Skeletal muscle tissue (tissue), 4 donors: ENCODE measurements around the gene ADSS2. TPM values are rescaled to one million over a fixed set of nuclear protein-coding genes. Genes with fewer than 3 reads are reported as not detected.
A peak's percentile ranks its signal among the peaks of the same experiment; 100 is the strongest.

Experiments used
- H3K27ac ChIP-seq: one replicate; pipeline ENCODE4 v1.7.0; 2013; ENCODE audit warnings: mild to moderate bottlenecking, low read depth, low read length, inconsistent platforms
- H3K27me3 ChIP-seq, 3 donors: one replicate each; pipeline ENCODE4 v1.7.0; 2013; ENCODE audit warnings: low read length in 3 of 3; ENCODE audit not compliant: control insufficient read depth in 3 of 3, insufficient read depth in 3 of 3
- H3K36me3 ChIP-seq, 3 donors: one replicate each; pipeline ENCODE4 v1.7.0; 2013; ENCODE audit warnings: low read length in 3 of 3; ENCODE audit not compliant: control insufficient read depth in 3 of 3, insufficient read depth in 3 of 3
- H3K4me1 ChIP-seq, 3 donors: one replicate each; pipeline ENCODE4 v1.7.0; 2013; ENCODE audit warnings: low read length in 3 of 3, mild to moderate bottlenecking in 3 of 3; ENCODE audit not compliant: control insufficient read depth in 3 of 3, insufficient read depth in 3 of 3
- H3K4me3 ChIP-seq, 3 donors: one replicate each; pipeline ENCODE4 v1.7.0; 2013; ENCODE audit warnings: low read length in 3 of 3
- H3K9ac ChIP-seq, 3 donors: one replicate each; pipeline ENCODE4 v1.7.0; 2013; ENCODE audit warnings: low read length in 3 of 3, mild to moderate bottlenecking in 3 of 3, moderate library complexity in 2 of 3, low read depth in 1 of 3
- H3K9me3 ChIP-seq, 3 donors: one replicate each; pipeline ENCODE4 v1.7.0; 2013; ENCODE audit warnings: low read length in 3 of 3; ENCODE audit not compliant: control insufficient read depth in 3 of 3
- total RNA-seq: library from RNA; depleted of rRNA; stranded (reverse); fragments of >200 nt; gene quantifications from one replicate; pipeline ENCODE4 v1.2.3, GENCODE V29; 2014
- donor health status: Osteomylitis.

The ADSS2 gene
- total RNA-seq, 1 donor from 2014 or later, result 14.6 TPM

DNA sequence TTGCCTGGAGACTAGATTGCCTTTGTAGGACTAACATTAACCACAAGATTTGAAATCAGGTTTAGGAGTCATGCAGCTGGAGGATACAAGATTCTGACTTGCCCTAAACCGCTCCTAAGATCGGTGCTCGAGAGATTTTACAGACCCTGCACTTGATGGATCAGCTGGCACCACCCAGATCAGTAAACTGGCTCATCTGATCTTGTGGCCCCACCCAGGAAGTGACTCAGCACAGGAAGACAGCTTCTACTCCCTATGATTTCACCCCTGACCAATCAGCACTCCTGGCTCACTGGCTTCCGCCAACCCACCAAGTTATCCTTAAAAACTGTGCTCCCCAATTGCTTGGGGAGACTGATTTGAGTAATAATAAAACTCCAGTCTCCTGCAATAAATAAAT lies 8.5 kb upstream of the ADSS2 start:
- Histone ChIP-seq H3K27ac (no peak overlapping the region), H3K4me3 (no peak overlapping the region)

DNA sequence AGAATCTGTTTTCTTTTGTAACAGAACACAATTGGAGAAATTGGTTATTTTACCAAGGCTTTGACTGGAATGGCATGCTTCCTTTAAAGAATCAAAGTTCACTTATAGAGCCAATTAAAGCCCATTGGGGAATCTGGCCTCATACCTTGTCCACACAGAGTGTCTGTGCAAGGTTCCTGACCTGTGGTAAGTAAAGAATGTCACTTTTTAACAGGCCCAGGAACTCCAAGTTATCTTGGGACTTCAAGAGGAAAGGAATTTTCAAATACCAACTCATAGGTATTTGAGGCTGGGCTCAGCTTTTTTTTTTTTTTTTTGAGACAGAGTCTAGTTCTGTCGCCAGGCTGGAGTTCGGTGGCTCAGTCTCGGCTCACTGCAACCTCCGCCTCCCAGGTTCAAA lies 7.1 kb upstream of the ADSS2 start:
- H3K9me3 ChIP-seq, result no peaks in the 10 kb centered on the region
- no peaks in the 10 kb centered on the region for H3K36me3 ChIP-seq
- no peaks in the 10 kb centered on the region for H3K27me3 ChIP-seq

More for the DNA sequence above, 8.5 kb upstream of the ADSS2 start:
- H3K36me3 ChIP-seq, result no peaks in the 10 kb centered on the region
- H3K4me1 ChIP-seq, result peaks cover 3 to 7% (median 6%) of the 10 kb centered on the region in 3 donors
- H3K27me3 ChIP-seq, result no peaks in the 10 kb centered on the region
- H3K9me3 ChIP-seq, result no peaks in the 10 kb centered on the region
- no peak overlapping the region for H3K9ac ChIP-seq

DNA sequence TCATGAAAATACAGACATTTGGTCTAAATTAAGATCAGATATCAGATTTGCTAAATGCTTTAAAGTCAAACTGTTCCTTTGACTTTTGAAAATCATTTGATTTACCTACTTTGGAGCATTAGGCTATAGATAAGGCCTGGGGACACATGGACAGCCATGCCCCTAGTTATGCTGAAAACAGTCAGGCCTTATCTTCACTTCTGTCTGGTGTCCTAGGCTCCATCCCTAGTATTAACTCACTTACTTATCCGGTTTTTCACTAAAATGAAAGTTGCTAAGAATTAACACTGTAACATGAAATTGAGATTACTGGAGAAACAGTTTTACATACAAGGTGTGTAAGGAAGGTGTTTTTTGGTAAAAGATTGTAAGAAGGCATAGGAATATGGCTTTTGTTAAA lies 4.9 kb upstream of the ADSS2 start:
- Histone ChIP-seq H3K4me3 (no peak overlapping the region), H3K9ac (no peak overlapping the region), H3K27me3 (no peaks in the 10 kb centered on the region), H3K9me3 (no peaks in the 10 kb centered on the region), H3K4me1 (peaks cover 3 to 9% (median 5%) of the 10 kb centered on the region in 3 donors), H3K27ac (no peak overlapping the region), H3K36me3 (no peaks in the 10 kb centered on the region)

More for the DNA sequence above, 7.1 kb upstream of the ADSS2 start:
- peaks cover 3 to 7% (median 6%) of the 10 kb centered on the region in 3 donors for H3K4me1 ChIP-seq
- no peak overlapping the region for H3K27ac ChIP-seq
- H3K9ac ChIP-seq, result no peak overlapping the region
- H3K4me3 ChIP-seq, result no peak overlapping the region

GRCh38 chr1:244454412-244454811 lies 2.7 kb upstream of the ADSS2 start:
- Histone ChIP-seq H3K9me3 (no peaks in the 10 kb centered on the region), H3K27ac (no peak overlapping the region), H3K4me3 (no peak overlapping the region), H3K36me3 (no peaks in the 10 kb centered on the region), H3K9ac (no peak overlapping the region), H3K27me3 (no peaks in the 10 kb centered on the region), H3K4me1 (peaks cover 8 to 12% (median 12%) of the 10 kb centered on the region in 3 donors)

- no peaks in the 10 kb centered on the region for H3K27me3 ChIP-seq
- H3K9me3 ChIP-seq, result no peaks in the 10 kb centered on the region
- peak overlapping the region; percentile 39 to 71 (median 69) for H3K9ac ChIP-seq
- peak overlapping the region; percentile 52 to 85 (median 55) for H3K4me3 ChIP-seq
- peak overlapping the region; percentile 88 for H3K27ac ChIP-seq
- peaks cover 8 to 19% (median 17%) of the 10 kb centered on the region in 3 donors for H3K4me1 ChIP-seq
- no peaks in the 10 kb centered on the region for H3K36me3 ChIP-seq
Observed at GRCh38 chr1:244451951-244452795, 464 bp upstream of the ADSS2 start.

- no peaks in the 10 kb centered on the region for H3K36me3 ChIP-seq
- peak overlapping the region; percentile 88 for H3K27ac ChIP-seq
- H3K4me1 ChIP-seq, result peaks cover 8 to 21% (median 20%) of the 10 kb centered on the region in 3 donors
- peak overlapping the region; percentile 82 to 91 (median 85) for H3K4me3 ChIP-seq
- no peaks in the 10 kb centered on the region for H3K27me3 ChIP-seq
- H3K9ac ChIP-seq, result peak overlapping the region; percentile 87 to 93 (median 88)
- H3K9me3 ChIP-seq, result no peaks in the 10 kb centered on the region
Observed at GRCh38 chr1:244450597-244451538, 841 bp downstream of the ADSS2 start.

GRCh38 chr1:244449936-244450508 lies 1.7 kb downstream of the ADSS2 start:
- no peaks in the 10 kb centered on the region for H3K9me3 ChIP-seq
- peak overlapping the region in 2 of 3 donors; percentile 88 to 93 for H3K9ac ChIP-seq
- H3K27ac ChIP-seq, result peak overlapping the region; percentile 88

DNA sequence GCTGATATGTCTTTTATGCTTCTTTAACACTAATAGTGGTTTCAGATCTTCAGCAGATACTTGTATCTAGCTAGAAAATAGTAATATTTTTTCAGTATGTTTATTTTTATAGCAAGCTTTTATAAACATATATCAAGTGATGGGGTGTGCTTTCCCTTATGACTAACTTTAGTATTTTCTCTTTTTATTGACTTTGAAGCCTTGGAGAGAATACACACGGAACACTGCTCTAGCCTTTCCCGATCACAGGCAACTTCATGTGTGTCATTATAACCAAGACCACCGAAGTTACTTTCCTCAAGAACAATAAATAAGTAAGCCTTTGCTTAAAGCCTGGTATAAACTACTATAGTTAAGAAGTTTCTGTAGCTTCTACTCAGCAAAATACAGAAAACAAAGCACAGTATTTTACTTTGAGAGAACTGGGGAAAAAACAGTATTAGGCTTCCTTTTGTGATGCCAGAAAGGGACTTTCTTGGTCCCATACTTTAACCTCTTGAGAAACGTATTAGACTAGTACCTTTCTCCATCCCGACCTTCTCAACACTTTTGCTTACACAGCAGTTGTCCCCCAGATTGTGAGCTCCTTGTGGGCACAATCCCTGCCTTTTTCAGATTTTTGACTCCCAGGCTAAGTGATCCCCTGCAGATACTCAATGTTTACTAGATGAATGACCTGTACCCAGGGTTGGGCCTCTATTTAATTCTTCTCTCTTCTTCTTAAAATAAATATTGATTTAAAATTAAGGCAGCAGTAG lies 3.3 kb downstream of the ADSS2 start:
- Histone ChIP-seq H3K4me1 (peaks cover 14 to 31% (median 30%) of the 10 kb centered on the region in 3 donors), H3K27ac (no peak overlapping the region), H3K9ac (no peak overlapping the region)

More at GRCh38 chr1:244449936-244450508, 1.7 kb downstream of the ADSS2 start:
- Histone ChIP-seq H3K4me3 (peak overlapping the region; percentile 82 to 91 (median 85)), H3K27me3 (no peaks in the 10 kb centered on the region), H3K36me3 (no peaks in the 10 kb centered on the region), H3K4me1 (peaks cover 11 to 26% (median 25%) of the 10 kb centered on the region in 3 donors)

DNA sequence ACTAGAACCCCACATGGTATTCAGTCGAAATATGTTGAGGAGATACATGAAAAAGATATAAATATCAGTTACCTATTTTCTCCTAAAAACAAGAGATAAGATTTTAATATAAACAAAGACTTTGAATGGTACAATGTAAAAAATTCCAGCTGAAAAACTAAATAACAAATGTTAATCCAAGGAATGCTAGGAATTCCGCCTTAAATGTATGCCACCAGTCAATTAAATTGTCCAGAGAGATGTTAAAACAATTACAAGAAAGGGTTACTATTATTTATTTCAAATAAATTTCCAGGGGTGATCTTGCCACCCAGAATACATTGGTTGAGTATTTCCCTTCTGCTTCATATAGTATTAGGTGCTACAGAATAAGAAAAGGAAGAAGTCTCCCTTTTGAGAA lies 4.2 kb downstream of the ADSS2 start:
- no peak overlapping the region for H3K27ac ChIP-seq
- no peak overlapping the region for H3K4me3 ChIP-seq
- no peaks in the 10 kb centered on the region for H3K27me3 ChIP-seq
- H3K4me1 ChIP-seq, result peaks cover 14 to 31% (median 30%) of the 10 kb centered on the region in 3 donors
- H3K36me3 ChIP-seq, result no peaks in the 10 kb centered on the region
- H3K9me3 ChIP-seq, result no peaks in the 10 kb centered on the region
- H3K9ac ChIP-seq, result no peak overlapping the region

More for the DNA sequence above, 3.3 kb downstream of the ADSS2 start:
- H3K9me3 ChIP-seq, result no peaks in the 10 kb centered on the region
- H3K4me3 ChIP-seq, result no peak overlapping the region
- H3K27me3 ChIP-seq, result no peaks in the 10 kb centered on the region
- no peaks in the 10 kb centered on the region for H3K36me3 ChIP-seq
